Hematopoietic multipotent progenitor cell treated with erythropoietin and hydrocortisone succinate and interleukin-3 and kit ligand, for 8 days (in vitro differentiated cells): ENCODE measurements around the gene TFB2M.
"Not testable (repeated sequence)": the region's sequence is repeated elsewhere in the genome, so short reads cannot be mapped to it uniquely, and the experiment has no call there.

ENCODE experiments used
- DNase-seq: peaks from one replicate; pipeline ENCODE4 v3.0.0-alpha.2; 2015

TFB2M gene

GRCh38 chr1:246566128-246566812, at the start of gene TFB2M, which contains the start of gene CNST:
Gene TFB2M (minus strand): TSS chr1:246566261. CDS start chr1:246566138, 123 bp downstream.
Gene CNST (plus strand): TSS chr1:246566456. CDS start chr1:246591563, 25,107 bp downstream.
- DNase-seq, result peak; percentile 99

GRCh38 chr1:246613096-246613758, 47.2 kb upstream of the TFB2M start:
- DNase-seq, result no peak

- no peak for DNase-seq
These were observed 43.6 kb upstream of the TFB2M start for GRCh38 chr1:246609632-246610031.

- peak; percentile 35 for DNase-seq
These were observed 42.7 kb upstream of the TFB2M start for GRCh38 chr1:246608616-246609376.

- no peak for DNase-seq
These were observed 41.4 kb upstream of the TFB2M start for GRCh38 chr1:246607462-246607861.

- DNase-seq, result not testable (repeated sequence)
These were observed 39.2 kb upstream of the TFB2M start for GRCh38 chr1:246605231-246605630.

GRCh38 chr1:246602194-246602593, 36.1 kb upstream of the TFB2M start:
- DNase-seq, result peak; percentile 32

GRCh38 chr1:246600579-246600978, 34.5 kb upstream of the TFB2M start:
- DNase-seq, result no peak

GRCh38 chr1:246599315-246599714, 33.3 kb upstream of the TFB2M start:
- DNase-seq, result no peak

GRCh38 chr1:246597971-246598370, 31.9 kb upstream of the TFB2M start:
- no peak for DNase-seq

GRCh38 chr1:246597340-246597739, 31.3 kb upstream of the TFB2M start:
- peak; percentile 21 for DNase-seq

GRCh38 chr1:246595146-246595545, 29.1 kb upstream of the TFB2M start:
- DNase-seq, result no peak

- no peak for DNase-seq
These were observed 26.6 kb upstream of the TFB2M start for GRCh38 chr1:246592695-246593094.

GRCh38 chr1:246591958-246592357, 25.9 kb upstream of the TFB2M start:
- no peak for DNase-seq

GRCh38 chr1:246591504-246591903, 25.4 kb upstream of the TFB2M start:
- no peak for DNase-seq

GRCh38 chr1:246591047-246591446, 25.0 kb upstream of the TFB2M start:
- DNase-seq, result no peak

- DNase-seq, result not testable (repeated sequence)
These were observed 23.9 kb upstream of the TFB2M start for GRCh38 chr1:246589919-246590318.

GRCh38 chr1:246588159-246588721, 22.2 kb upstream of the TFB2M start:
- no peak for DNase-seq

- DNase-seq, result no peak
These were observed 21.5 kb upstream of the TFB2M start for GRCh38 chr1:246587606-246588005.

GRCh38 chr1:246587032-246587431, 21.0 kb upstream of the TFB2M start:
- no peak for DNase-seq

GRCh38 chr1:246583448-246584185, 17.6 kb upstream of the TFB2M start:
- DNase-seq, result no peak

- no peak for DNase-seq
These were observed 17.0 kb upstream of the TFB2M start for GRCh38 chr1:246583056-246583440.
